ENCODE measurements around the gene DARS1. TPM values are rescaled to one million over a fixed set of nuclear protein-coding genes. Genes with fewer than 3 reads are reported as not detected.

Gene DARS1
- total and polyA plus RNA-seq, 2 experiments from 2014 or later = 115 to 148 TPM

GRCh38 chr2:136005462-136006196 is 20.2 kb upstream of the DARS1 start:
- no peaks in the 10 kb centered on the region for H4K20me1 ChIP-seq (replicated peaks; ENCODE audit: insufficient read depth)
- H3K27ac Mint-ChIP-seq = no peak overlapping the region
- peaks cover 16% of the 10 kb centered on the region for H3K4me1 Mint-ChIP-seq

More at GRCh38 chr2:136005462-136006196, 20.2 kb upstream of the DARS1 start:
- Histone ChIP-seq H3K4me2 (no peak overlapping the region), H3K4me3 (no peak overlapping the region), H3F3A (replicated peaks; ENCODE audit: low read depth) (no peaks in the 10 kb centered on the region), H2AFZ (no peak overlapping the region), H3K27ac (ENCODE audit: low read depth) (no peak overlapping the region), H3K27me3 (ENCODE audit: insufficient read depth) (no peaks in the 10 kb centered on the region), H3K4me1 (ENCODE audit: insufficient read depth) (peaks cover 6% of the 10 kb centered on the region; the same call in 1 of the 2 replicates), H3K79me2 (replicated peaks; ENCODE audit: insufficient read depth) (no peaks in the 10 kb centered on the region), H3K9me2 (ENCODE audit: insufficient read depth) (no peaks in the 10 kb centered on the region; the same call in 1 of the 2 replicates), H3K36me3 (ENCODE audit: insufficient read depth) (no peaks in the 10 kb centered on the region)
- TF ChIP-seq EZH2phosphoT487 (IDR thresholded peaks at IDR 0.05; ENCODE audit: unreplicated experiment) = no peak
- TF ChIP-seq NANOG (IDR thresholded peaks at IDR 0.05; ENCODE audit: borderline replicate concordance) = no peak
- no peak for TF ChIP-seq ZNF462 (CRISPR knock-in tag; IDR thresholded peaks at IDR 0.05)
- no peak for TF ChIP-seq POLR2AphosphoS5 (IDR thresholded peaks at IDR 0.05; ENCODE audit: low read depth)
- no peak overlapping the region for H3K4me3 Mint-ChIP-seq
- no peaks in the 10 kb centered on the region for H3K27me3 Mint-ChIP-seq (ENCODE audit: insufficient read depth, low read depth, poor library complexity)
- H3K9me3 Mint-ChIP-seq = peaks cover 9% of the 10 kb centered on the region
- H3K36me3 Mint-ChIP-seq (ENCODE audit: low read depth) = peaks cover 9% of the 10 kb centered on the region; the same call in 2 of the 3 replicates
- ATAC-seq (no peak), DNase-seq (ENCODE audit: low spot score) (no peak)

All from GM23338 (cell line).